WI38 (cell line): ENCODE measurements around the gene ELAVL4.

ENCODE experiments used
- H3K4me3 ChIP-seq: 2 replicates; pipeline ENCODE4 v1.5.1; 2011; ENCODE audit warnings: low read depth, mild to moderate bottlenecking, control low read depth, low read length
- CTCF ChIP-seq: IDR thresholded peaks from 2 replicates; pipeline ENCODE4 v1.5.1; 2012; ENCODE audit warnings: low read depth, mild to moderate bottlenecking, control low read depth, low read length

The ELAVL4 gene

GRCh38 chr1:50091068-50091467 lies 17.7 kb upstream of the ELAVL4 start:
- no peak overlapping the region for H3K4me3 ChIP-seq
- no peak for TF ChIP-seq CTCF

GRCh38 chr1:50095716-50096115 lies 13.0 kb upstream of the ELAVL4 start:
- no peak overlapping the region for H3K4me3 ChIP-seq
- no peak for TF ChIP-seq CTCF

GRCh38 chr1:50097021-50097679 lies 11.6 kb upstream of the ELAVL4 start:
- TF ChIP-seq CTCF = no peak
- H3K4me3 ChIP-seq = no peak overlapping the region

GRCh38 chr1:50097791-50098190 lies 10.9 kb upstream of the ELAVL4 start:
- no peak overlapping the region for H3K4me3 ChIP-seq
- no peak for TF ChIP-seq CTCF

GRCh38 chr1:50098591-50099021 lies 10.1 kb upstream of the ELAVL4 start:
- no peak overlapping the region for H3K4me3 ChIP-seq
- no peak for TF ChIP-seq CTCF

- H3K4me3 ChIP-seq = no peak overlapping the region
- TF ChIP-seq CTCF = no peak
These were observed 9.1 kb upstream of the ELAVL4 start for GRCh38 chr1:50099654-50100053.

GRCh38 chr1:50103615-50104081 lies 5.1 kb upstream of the ELAVL4 start:
- TF ChIP-seq CTCF = no peak
- no peak overlapping the region for H3K4me3 ChIP-seq
